Measurements from ENCODE around the gene NT5DC1. TPM values are rescaled to one million over a fixed set of nuclear protein-coding genes. Genes with fewer than 3 reads are reported as not detected.
A peak's percentile ranks its signal among the peaks of the same experiment; 100 is the strongest.

NT5DC1 gene
- polyA plus RNA-seq, 1 experiment, result 23.2 TPM

GRCh38 chr6:116246089-116246488, 145.4 kb downstream of the NT5DC1 start:
- ChIA-PET POLR2A (no interaction called here), CTCF (interaction anchor here (1.0 to 1.9 kb wide), 2 partner anchors 23 to 29 kb away, joined by 3 to 9 read pairs; no protein-coding TSS in a partner anchor)
- TF ChIP-seq CTCF (IDR thresholded peaks at IDR 0.05; ENCODE audit: low read depth, low read length), result no peak
- H3K27me3 ChIP-seq (ENCODE audit: control insufficient read depth, insufficient read depth, low read length), result no peaks in the 10 kb centered on the region
- H3K27ac ChIP-seq (ENCODE audit: low read depth, low read length), result no peak overlapping the region
- no peaks in the 10 kb centered on the region for H3K9me3 ChIP-seq (ENCODE audit: control insufficient read depth, insufficient read depth, low read length)
- H3K4me3 ChIP-seq (ENCODE audit: low read depth, low read length), result no peak overlapping the region
- peak; percentile 52 for DNase-seq (ENCODE audit: low read depth, low spot score)

GRCh38 chr6:116247285-116247684, 146.6 kb downstream of the NT5DC1 start:
- no peak overlapping the region for H3K4me3 ChIP-seq (ENCODE audit: low read depth, low read length)
- DNase-seq (ENCODE audit: low read depth, low spot score), result no peak
- no peaks in the 10 kb centered on the region for H3K9me3 ChIP-seq (ENCODE audit: control insufficient read depth, insufficient read depth, low read length)
- no peak overlapping the region for H3K27ac ChIP-seq (ENCODE audit: low read depth, low read length)
- no peaks in the 10 kb centered on the region for H3K27me3 ChIP-seq (ENCODE audit: control insufficient read depth, insufficient read depth, low read length)
- no peak for TF ChIP-seq CTCF (IDR thresholded peaks at IDR 0.05; ENCODE audit: low read depth, low read length)
- CTCF ChIA-PET, result interaction anchor here (0.6 to 1.0 kb wide), 2 partner anchors 21 to 30 kb away, joined by 3 read pairs; no protein-coding TSS in a partner anchor
- POLR2A ChIA-PET, result no interaction called here

- Histone ChIP-seq H3K9me3 (ENCODE audit: control insufficient read depth, insufficient read depth, low read length) (peaks cover 3% of the 10 kb centered on the region; the same call in 1 of the 2 replicates), H3K27me3 (ENCODE audit: control insufficient read depth, insufficient read depth, low read length) (no peaks in the 10 kb centered on the region), H3K4me3 (ENCODE audit: low read depth, low read length) (no peak overlapping the region), H3K27ac (ENCODE audit: low read depth, low read length) (no peak overlapping the region)
- DNase-seq (ENCODE audit: low read depth, low spot score), result no peak
- no peak for TF ChIP-seq CTCF (IDR thresholded peaks at IDR 0.05; ENCODE audit: low read depth, low read length)
- CTCF ChIA-PET, result interaction anchor here (0.7 to 4.7 kb wide), 3 partner anchors 20 to 136 kb away, joined by 3 to 40 read pairs (median 10); no protein-coding TSS in a partner anchor
- POLR2A ChIA-PET, result no interaction called here
Measured at GRCh38 chr6:116248577-116248976, 147.9 kb downstream of the NT5DC1 start.

- ChIA-PET CTCF (interaction anchor here (0.6 to 4.7 kb wide), 6 partner anchors 14 to 309 kb away, joined by 3 to 40 read pairs (median 6); no protein-coding TSS in a partner anchor), POLR2A (interaction anchor here (0.5 kb wide), 1 partner anchor 145 kb away, joined by 3 read pairs; no protein-coding TSS in a partner anchor)
- Histone ChIP-seq H3K27ac (ENCODE audit: low read depth, low read length) (no peak overlapping the region), H3K27me3 (ENCODE audit: control insufficient read depth, insufficient read depth, low read length) (no peaks in the 10 kb centered on the region), H3K9me3 (ENCODE audit: control insufficient read depth, insufficient read depth, low read length) (peaks cover 5% of the 10 kb centered on the region; the same call in 1 of the 2 replicates), H3K4me3 (ENCODE audit: low read depth, low read length) (peak overlapping the region; percentile 52)
- no peak for TF ChIP-seq CTCF (IDR thresholded peaks at IDR 0.05; ENCODE audit: low read depth, low read length)
- DNase-seq (ENCODE audit: low read depth, low spot score), result no peak
Measured at GRCh38 chr6:116251568-116252384, 151.1 kb downstream of the NT5DC1 start.

- ChIA-PET CTCF (interaction anchor here (1.1 to 4.7 kb wide), 6 partner anchors 8 to 35 kb away, joined by 3 to 45 read pairs (median 8); no protein-coding TSS in a partner anchor), POLR2A (interaction anchor here (1.0 to 1.9 kb wide), 3 partner anchors 15 to 35 kb away, joined by 3 to 15 read pairs (median 4); no protein-coding TSS in a partner anchor)
- Histone ChIP-seq H3K9me3 (ENCODE audit: control insufficient read depth, insufficient read depth, low read length) (peaks cover 5% of the 10 kb centered on the region; the same call in 1 of the 2 replicates), H3K27ac (ENCODE audit: low read depth, low read length) (no peak overlapping the region), H3K27me3 (ENCODE audit: control insufficient read depth, insufficient read depth, low read length) (no peaks in the 10 kb centered on the region), H3K4me3 (ENCODE audit: low read depth, low read length) (peak overlapping the region; percentile 97)
- no peak for TF ChIP-seq CTCF (IDR thresholded peaks at IDR 0.05; ENCODE audit: low read depth, low read length)
- no peak for DNase-seq (ENCODE audit: low read depth, low spot score)
Measured at GRCh38 chr6:116253188-116253504, 152.5 kb downstream of the NT5DC1 start.
